Caco-2 (cell line): Measurements from ENCODE around the gene MARCHF4. TPM values are rescaled to one million over a fixed set of nuclear protein-coding genes. Genes with fewer than 3 reads are reported as not detected.

ENCODE experiments used
- BruUV-seq: library from RNA; stranded (reverse); fragments of 400-500 nt; replicated peaks from 2 replicates; lab custom pipeline; 2021; lab: Mats Ljungman, UMichigan
- CTCF ChIA-PET: fragments of 300-600 bp; sonication (Branson Sonifier 250); formaldehyde crosslinking; loops from one replicate; lab custom pipeline; 2022; ENCODE audit warnings: antibody characterized with exemption; lab: Charles Lee
- POLR2A ChIA-PET: fragments of 300-600 bp; sonication (Branson Sonifier 250); formaldehyde crosslinking; loops from one replicate; lab custom pipeline; 2022; ENCODE audit warnings: antibody characterized with exemption; lab: Charles Lee
- DNase-seq, 2 experiments: peaks; one replicate each; pipeline versions ENCODE4 v3.0.0 to v3.0.0-alpha.2; 2020 to 2022
- H3K27me3 ChIP-seq: replicated peaks from 2 replicates; pipeline ENCODE4 v1.6.0; 2011; ENCODE audit warnings: low read length; ENCODE audit not compliant: control insufficient read depth, insufficient read depth
- H3K36me3 ChIP-seq: 2 replicates; pipeline ENCODE4 v1.5.1; 2011; ENCODE audit warnings: low read length; ENCODE audit not compliant: control insufficient read depth, insufficient read depth
- H3K4me1 ChIP-seq: fragments of 250-450 bp; sonication (Bioruptor Pico); 2 replicates; pipeline ENCODE4 v1.5.1; 2020; ENCODE audit warnings: mild to moderate bottlenecking
- H3K4me3 ChIP-seq: 2 replicates; pipeline ENCODE4 v1.5.1; 2011; ENCODE audit warnings: low read depth, mild to moderate bottlenecking, control low read depth, low read length
- H3K9me3 ChIP-seq: fragments of 250-450 bp; sonication (Bioruptor Pico); 2 replicates; pipeline ENCODE4 v1.5.1; 2020; ENCODE audit warnings: mild to moderate bottlenecking, moderate library complexity
- H3K27ac Mint-ChIP-seq: one replicate; pipeline ENCODE4 v1.8.0; 2022; ENCODE audit warnings: mixed read lengths; ENCODE audit not compliant: unreplicated experiment
- H3K27me3 Mint-ChIP-seq: one replicate; pipeline ENCODE4 v1.8.0; 2022; ENCODE audit warnings: mixed read lengths; ENCODE audit not compliant: insufficient read depth, unreplicated experiment
- H3K36me3 Mint-ChIP-seq: one replicate; pipeline ENCODE4 v1.8.0; 2022; ENCODE audit warnings: mild to moderate bottlenecking, mixed read lengths; ENCODE audit not compliant: insufficient read depth, unreplicated experiment
- H3K4me1 Mint-ChIP-seq: one replicate; pipeline ENCODE4 v1.8.0; 2022; ENCODE audit warnings: low read depth, mixed read lengths; ENCODE audit not compliant: unreplicated experiment
- H3K4me3 Mint-ChIP-seq: one replicate; pipeline ENCODE4 v1.8.0; 2022; ENCODE audit warnings: mild to moderate bottlenecking, moderate library complexity, mixed read lengths; ENCODE audit not compliant: unreplicated experiment
- H3K9me3 Mint-ChIP-seq: one replicate; pipeline ENCODE4 v1.8.0; 2022; ENCODE audit warnings: mixed read lengths; ENCODE audit not compliant: unreplicated experiment
- CTCF ChIP-seq, 2 experiments: fragments of 200-600 bp in 1 of 2; IDR thresholded peaks; 1 replicate in 1 of 2; 2 replicates in 1 of 2; pipeline versions ENCODE4 v1.5.1 to v1.8.0; 2011 to 2022; ENCODE audit warnings: antibody characterized with exemption in 1 of 2, control low read depth in 1 of 2, inconsistent platforms in 1 of 2, low read depth in 1 of 2, low read length in 1 of 2, mild to moderate bottlenecking in 1 of 2, moderate library complexity in 1 of 2; ENCODE audit not compliant: insufficient read depth in 1 of 2, severe bottlenecking in 1 of 2, unreplicated experiment in 1 of 2
- intact Hi-C: fragments of 100-400 bp; cut with micrococcal nuclease; formaldehyde crosslinking; loops from one replicate; pipeline ENCODE4 v1.10.0; 2022; ENCODE audit not compliant: unreplicated experiment
- total RNA-seq: library from RNA; stranded (reverse); gene quantifications from 2 replicates; pipeline ENCODE4 v1.2.3, GENCODE V29; 2022

The MARCHF4 gene
- total RNA-seq, 1 experiment from 2014 or later = not detected

- ChIA-PET POLR2A (no interaction called here), CTCF (no interaction called here)
- no peaks in the 10 kb centered on the region for H3K4me1 ChIP-seq
- no peak for DNase-seq
- no peaks in the 10 kb centered on the region for H3K36me3 ChIP-seq
- no TSS peak for BruUV-seq
- Mint-ChIP-seq H3K27ac (no peak overlapping the region), H3K36me3 (no peaks in the 10 kb centered on the region), H3K9me3 (no peaks in the 10 kb centered on the region), H3K4me1 (no peaks in the 10 kb centered on the region), H3K27me3 (peaks cover 18% of the 10 kb centered on the region), H3K4me3 (no peak overlapping the region)
- H3K4me3 ChIP-seq = no peak overlapping the region
- intact Hi-C loops = loop anchor here (5.0 kb wide), 1 partner anchor 337 kb away; no protein-coding TSS in a partner anchor
- TF ChIP-seq CTCF (IDR thresholded peaks at IDR 0.05; ENCODE audit: insufficient read depth in 1 of 2, low read depth in 1 of 2, low read length in 1 of 2, severe bottlenecking in 1 of 2, unreplicated experiment in 1 of 2) = no peak
- peaks cover 2% of the 10 kb centered on the region for H3K27me3 ChIP-seq
- H3K9me3 ChIP-seq = no peaks in the 10 kb centered on the region
Observed at GRCh38 chr2:216399621-216400020, 27.3 kb upstream of the MARCHF4 start.

GRCh38 chr2:216394881-216395280, 22.6 kb upstream of the MARCHF4 start:
- TF ChIP-seq CTCF (IDR thresholded peaks at IDR 0.05; ENCODE audit: insufficient read depth in 1 of 2, low read depth in 1 of 2, low read length in 1 of 2, severe bottlenecking in 1 of 2, unreplicated experiment in 1 of 2) = no peak
- H3K9me3 Mint-ChIP-seq = no peaks in the 10 kb centered on the region
- no peaks in the 10 kb centered on the region for H3K36me3 ChIP-seq
- no peak overlapping the region for H3K27ac Mint-ChIP-seq
- intact Hi-C loops = no loop called here
- H3K4me3 ChIP-seq = no peak overlapping the region
- peaks cover 2% of the 10 kb centered on the region for H3K27me3 ChIP-seq
- H3K9me3 ChIP-seq = no peaks in the 10 kb centered on the region
- no peak overlapping the region for H3K4me3 Mint-ChIP-seq
- no peaks in the 10 kb centered on the region for H3K36me3 Mint-ChIP-seq
- POLR2A ChIA-PET = no interaction called here
- H3K27me3 Mint-ChIP-seq = peaks cover 25% of the 10 kb centered on the region
- H3K4me1 ChIP-seq = no peaks in the 10 kb centered on the region
- no peak for DNase-seq
- CTCF ChIA-PET = no interaction called here
- BruUV-seq = no TSS peak
- no peaks in the 10 kb centered on the region for H3K4me1 Mint-ChIP-seq

- no peak overlapping the region for H3K4me3 Mint-ChIP-seq
- CTCF ChIA-PET = interaction anchor here (0.7 kb wide), 1 partner anchor 105 kb away, joined by 10 read pairs; the partner anchor contains the start of gene RPL37A
- POLR2A ChIA-PET = no interaction called here
- Histone ChIP-seq H3K9me3 (no peaks in the 10 kb centered on the region), H3K4me3 (no peak overlapping the region), H3K4me1 (no peaks in the 10 kb centered on the region), H3K36me3 (no peaks in the 10 kb centered on the region), H3K27me3 (no peaks in the 10 kb centered on the region; the same call in 1 of the 2 replicates)
- no peak overlapping the region for H3K27ac Mint-ChIP-seq
- no peaks in the 10 kb centered on the region for H3K4me1 Mint-ChIP-seq
- H3K27me3 Mint-ChIP-seq = peaks cover 25% of the 10 kb centered on the region
- no peak for TF ChIP-seq CTCF (IDR thresholded peaks at IDR 0.05; ENCODE audit: insufficient read depth in 1 of 2, low read depth in 1 of 2, low read length in 1 of 2, severe bottlenecking in 1 of 2, unreplicated experiment in 1 of 2)
- no peak for DNase-seq
- no peaks in the 10 kb centered on the region for H3K9me3 Mint-ChIP-seq
- no peaks in the 10 kb centered on the region for H3K36me3 Mint-ChIP-seq
- no TSS peak for BruUV-seq
- intact Hi-C loops = no loop called here
Observed at GRCh38 chr2:216392945-216393840, 20.9 kb upstream of the MARCHF4 start.
